Common myeloid progenitor, CD34-positive (primary cell): ENCODE measurements around the gene GRIK1.

ENCODE experiments used
- CTCF ChIA-PET: fragments of 350-600 bp; sonication (Branson Sonifier 250); formaldehyde crosslinking; loops from one replicate; lab custom pipeline; 2021; ENCODE audit warnings: antibody characterized with exemption; lab: Charles Lee
- POLR2A ChIA-PET: fragments of 350-600 bp; sonication (Branson Sonifier 250); formaldehyde crosslinking; loops from one replicate; lab custom pipeline; 2021; ENCODE audit warnings: antibody characterized with exemption; lab: Charles Lee
- DNase-seq, 3 donors: peaks; one replicate each; pipeline versions ENCODE4 v3.0.0 to v3.0.0-alpha.2; 2013
- H3K27ac ChIP-seq, 2 experiments: 1 replicate in 1 of 2; 2 replicates in 1 of 2; pipeline ENCODE4 v1.7.0; 2013; ENCODE audit warnings: inconsistent platforms in 2 of 2, low read length in 2 of 2, mild to moderate bottlenecking in 2 of 2, low read depth in 1 of 2, moderate library complexity in 1 of 2; ENCODE audit not compliant: severe bottlenecking in 2 of 2, insufficient read depth in 1 of 2, poor library complexity in 1 of 2
- H3K27me3 ChIP-seq, 5 experiments: replicated peaks in 2 of 5; 1 replicate in 3 of 5; 2 replicates in 2 of 5; pipeline versions ENCODE4 v1.6.1 to v1.7.0; 2013; ENCODE audit warnings: low read length in 4 of 5, mild to moderate bottlenecking in 2 of 5, moderate library complexity in 2 of 5, inconsistent platforms in 1 of 5; ENCODE audit not compliant: insufficient read depth in 5 of 5, control insufficient read depth in 4 of 5
- H3K36me3 ChIP-seq, 4 experiments: 1 replicate in 2 of 4; 2 replicates in 2 of 4; pipeline versions ENCODE4 v1.6.1 to v1.7.0; 2013; ENCODE audit warnings: low read length in 3 of 4, control low read depth in 1 of 4, mild to moderate bottlenecking in 1 of 4; ENCODE audit not compliant: control insufficient read depth in 4 of 4, insufficient read depth in 4 of 4
- H3K4me1 ChIP-seq, 4 experiments: 1 replicate in 3 of 4; 2 replicates in 1 of 4; pipeline versions ENCODE4 v1.6.1 to v1.7.1; 2013; ENCODE audit warnings: low read length in 3 of 4, mild to moderate bottlenecking in 3 of 4, control low read depth in 1 of 4, inconsistent platforms in 1 of 4, moderate library complexity in 1 of 4; ENCODE audit not compliant: control insufficient read depth in 4 of 4, insufficient read depth in 4 of 4; ENCODE audit errors: control extremely low read depth in 1 of 4
- H3K4me3 ChIP-seq, 7 experiments: 1 replicate in 4 of 7; 2 replicates in 3 of 7; pipeline versions ENCODE4 v1.5.1 to v1.7.0; 2013; ENCODE audit warnings: mild to moderate bottlenecking in 7 of 7, low read length in 6 of 7, moderate library complexity in 6 of 7, inconsistent platforms in 2 of 7, low read depth in 2 of 7, control low read depth in 1 of 7; ENCODE audit not compliant: insufficient read depth in 4 of 7, control insufficient read depth in 1 of 7; ENCODE audit errors: extremely low read depth in 1 of 7
- H3K9me3 ChIP-seq, 5 experiments: 1 replicate in 4 of 5; 2 replicates in 1 of 5; pipeline versions ENCODE4 v1.6.1 to v1.7.1; 2013; ENCODE audit warnings: low read length in 4 of 5, mild to moderate bottlenecking in 2 of 5, inconsistent platforms in 1 of 5, low read depth in 1 of 5, moderate library complexity in 1 of 5; ENCODE audit not compliant: control insufficient read depth in 4 of 5, insufficient read depth in 2 of 5; ENCODE audit errors: control extremely low read depth in 1 of 5
- WGBS: methylation state at CpG from one replicate; pipeline ENCODE4 v1.1.5; 2013; ENCODE audit not compliant: insufficient coverage; 5-methylcytosine and 5-hydroxymethylcytosine counted together

GRIK1 gene

DNA sequence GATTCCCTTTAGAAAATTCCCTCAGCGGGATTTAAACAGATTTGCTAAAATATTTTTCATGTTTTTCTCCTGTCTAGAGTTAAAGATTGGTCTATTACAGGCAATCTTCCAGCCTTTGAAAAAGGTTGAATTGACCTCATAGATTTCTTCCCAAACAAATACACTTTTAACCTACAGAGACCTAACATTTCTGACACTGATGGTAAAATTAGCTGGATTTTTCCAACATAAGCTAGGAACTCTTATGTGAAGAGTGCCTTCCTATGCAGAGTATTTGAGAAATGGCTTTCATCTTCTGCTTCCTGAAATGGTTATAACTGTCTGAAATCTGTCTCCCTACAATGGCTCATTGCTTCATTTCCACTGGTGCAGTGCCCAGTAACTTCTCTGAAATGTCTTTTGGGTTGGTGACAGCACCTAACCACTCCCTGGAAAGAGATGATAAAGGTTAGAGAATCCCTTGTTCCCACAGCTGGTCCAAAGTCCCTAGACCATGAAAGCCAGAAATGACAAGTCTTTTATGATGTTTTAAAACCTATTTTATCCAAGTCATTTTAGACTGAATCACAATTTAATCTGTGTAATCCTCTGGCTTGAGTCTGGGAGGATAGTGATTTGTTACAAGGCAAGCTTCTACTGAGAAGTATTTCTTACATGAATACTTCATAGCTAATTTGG, 371.6 kb downstream of the GRIK1 start:
- no peak overlapping the region for H3K27ac ChIP-seq
- WGBS: no CpG with 5 or more reads among the region's 1 CpG
- no peak for DNase-seq
- H3K4me1 ChIP-seq: no peaks in the 10 kb centered on the region
- no peak overlapping the region for H3K4me3 ChIP-seq
- no peaks in the 10 kb centered on the region for H3K9me3 ChIP-seq
- H3K36me3 ChIP-seq: no peaks in the 10 kb centered on the region
- no peaks in the 10 kb centered on the region for H3K27me3 ChIP-seq
- POLR2A ChIA-PET: no interaction called here
- CTCF ChIA-PET: no interaction called here

DNA sequence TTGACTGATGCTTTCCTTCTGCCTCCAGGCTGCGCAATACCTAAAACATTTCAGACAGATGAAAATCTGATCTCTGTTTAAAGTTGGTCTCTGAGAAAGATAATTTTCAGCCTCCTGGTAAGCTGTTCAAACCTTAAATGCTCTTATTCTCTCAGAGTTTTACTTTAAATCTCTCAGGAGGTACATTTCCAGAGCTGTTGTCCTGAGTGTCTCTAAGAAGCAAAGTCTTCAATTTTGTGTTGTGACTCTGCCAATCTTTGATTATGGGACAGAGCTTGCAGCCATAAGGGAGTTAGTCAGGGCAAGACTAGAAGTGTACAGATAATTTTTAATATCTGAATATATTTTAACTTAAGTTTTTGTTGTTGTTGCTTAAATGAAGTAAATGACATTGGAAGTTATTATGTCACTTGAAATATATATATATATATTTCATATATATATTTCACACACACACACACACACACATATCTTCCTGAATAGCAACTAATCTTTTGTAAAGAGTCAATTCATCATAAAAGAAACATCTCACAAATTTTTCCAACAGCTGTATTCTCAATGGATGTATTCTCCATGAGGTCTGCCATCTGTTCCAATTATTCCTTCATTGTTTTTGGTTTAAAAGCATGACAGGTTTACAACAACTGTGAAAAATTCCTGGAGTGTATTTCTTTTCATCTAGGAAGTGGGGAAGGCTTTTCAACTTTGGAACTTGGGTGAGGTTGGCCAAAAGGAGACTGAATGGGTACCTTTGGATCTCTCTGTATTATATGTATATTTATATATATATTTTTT, 381.7 kb downstream of the GRIK1 start:
- no peak for DNase-seq
- ChIA-PET POLR2A (no interaction called here), CTCF (interaction anchor here (1.3 kb wide), 1 partner anchor 9 kb away, joined by 3 read pairs; no protein-coding TSS in a partner anchor)
- Histone ChIP-seq H3K27ac (no peak overlapping the region), H3K36me3 (no peaks in the 10 kb centered on the region), H3K27me3 (no peaks in the 10 kb centered on the region), H3K4me1 (no peaks in the 10 kb centered on the region), H3K9me3 (no peaks in the 10 kb centered on the region), H3K4me3 (no peak overlapping the region)
- WGBS: 100% methylated on average over 1 of the region's 1 CpG

DNA sequence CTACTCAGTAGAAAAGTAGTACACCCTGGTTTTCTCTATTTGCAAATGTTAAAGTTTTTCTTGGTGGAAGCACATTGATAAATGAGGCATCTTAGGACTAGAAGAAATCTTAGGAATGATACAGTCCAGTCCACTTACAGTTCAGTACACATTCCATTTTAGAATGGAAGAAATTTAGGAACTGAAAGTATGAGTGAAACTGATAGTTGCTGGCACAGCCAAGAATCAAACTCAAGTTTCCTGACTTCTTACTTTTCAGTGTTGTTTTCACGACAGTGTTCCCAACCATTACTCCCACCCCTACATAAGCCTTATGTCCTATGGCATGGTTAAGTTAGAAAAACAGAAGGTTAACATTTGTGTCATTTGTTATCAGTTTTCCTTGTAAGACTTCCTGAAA, 382.6 kb downstream of the GRIK1 start:
- Histone ChIP-seq H3K27me3 (no peaks in the 10 kb centered on the region), H3K4me1 (no peaks in the 10 kb centered on the region), H3K36me3 (no peaks in the 10 kb centered on the region), H3K9me3 (no peaks in the 10 kb centered on the region), H3K27ac (no peak overlapping the region), H3K4me3 (no peak overlapping the region)
- WGBS: no CpG with 5 or more reads among the region's 1 CpG
- no peak for DNase-seq
- CTCF ChIA-PET: no interaction called here
- POLR2A ChIA-PET: no interaction called here

DNA sequence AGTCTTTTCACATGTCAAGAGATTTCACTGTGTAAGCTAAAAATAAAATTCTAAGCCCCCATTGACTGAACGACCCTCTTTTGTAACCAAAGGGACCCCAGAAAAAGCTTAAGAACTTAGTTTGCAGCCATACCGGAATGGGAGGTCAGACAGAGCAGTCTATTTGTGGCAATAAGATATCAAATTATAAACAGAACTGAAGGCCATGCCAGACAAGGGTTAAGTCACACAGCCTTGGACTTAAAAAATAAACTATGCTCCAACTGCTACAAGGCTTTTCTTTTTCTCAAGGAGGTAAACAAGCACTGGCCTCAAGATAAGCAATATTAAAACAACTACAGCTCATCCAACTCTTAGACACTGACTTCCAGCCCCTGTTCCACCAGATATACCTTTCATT, 384.2 kb downstream of the GRIK1 start:
- DNase-seq: no peak
- CTCF ChIA-PET: interaction anchor here (0.8 kb wide), 1 partner anchor 11 kb away, joined by 3 read pairs; no protein-coding TSS in a partner anchor
- POLR2A ChIA-PET: no interaction called here
- Histone ChIP-seq H3K9me3 (no peaks in the 10 kb centered on the region), H3K27ac (no peak overlapping the region), H3K36me3 (no peaks in the 10 kb centered on the region), H3K4me3 (no peak overlapping the region), H3K4me1 (no peaks in the 10 kb centered on the region), H3K27me3 (no peaks in the 10 kb centered on the region)
- no CpG with 5 or more reads among the region's 2 CpGs for WGBS

DNA sequence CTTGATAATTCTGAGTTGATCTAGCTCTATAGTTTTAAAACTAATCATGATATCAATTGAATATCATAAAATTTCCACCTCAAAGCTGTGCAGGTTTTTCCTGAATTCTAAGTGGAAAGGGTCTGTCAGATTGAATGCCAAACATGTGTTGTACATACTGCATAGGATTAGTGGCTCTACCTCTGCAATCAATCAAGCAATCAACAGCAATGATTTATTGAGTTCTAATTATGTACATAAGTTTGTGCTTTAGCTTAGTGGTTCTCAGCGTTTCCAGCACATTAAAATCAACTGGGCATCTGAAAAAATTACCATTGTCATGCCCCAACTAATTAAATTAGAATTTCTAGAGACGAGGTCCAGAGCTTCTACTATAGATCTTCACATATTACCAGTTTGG, 389.6 kb downstream of the GRIK1 start:
- Histone ChIP-seq H3K27ac (no peak overlapping the region), H3K4me1 (no peaks in the 10 kb centered on the region), H3K9me3 (no peaks in the 10 kb centered on the region), H3K4me3 (no peak overlapping the region), H3K36me3 (no peaks in the 10 kb centered on the region), H3K27me3 (no peaks in the 10 kb centered on the region)
- no CpG with 5 or more reads among the region's 2 CpGs for WGBS
- DNase-seq: no peak
- ChIA-PET POLR2A (no interaction called here), CTCF (no interaction called here)

DNA sequence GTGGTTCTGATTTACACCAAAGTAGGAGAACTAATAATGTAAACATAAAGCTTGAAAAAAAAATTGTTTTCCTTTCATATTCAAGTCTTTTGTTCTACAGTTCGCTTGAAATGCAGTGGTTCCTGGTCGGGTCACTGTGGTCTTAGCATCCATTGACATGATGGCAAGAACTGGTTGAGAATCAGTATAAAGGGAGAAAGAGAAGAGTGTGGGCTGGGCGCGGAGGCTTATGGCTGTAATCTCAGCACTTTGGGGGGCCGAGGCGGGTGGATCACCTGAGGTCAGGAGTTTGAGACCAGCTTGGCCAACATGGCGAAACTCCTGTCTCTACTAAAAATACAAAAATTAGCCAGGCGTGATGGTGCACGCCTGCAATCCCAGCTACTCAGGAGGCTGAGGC, 390.2 kb downstream of the GRIK1 start:
- H3K4me3 ChIP-seq: no peak overlapping the region
- ChIA-PET CTCF (interaction anchor here (0.9 kb wide), 1 partner anchor 9 kb away, joined by 3 read pairs; no protein-coding TSS in a partner anchor), POLR2A (no interaction called here)
- DNase-seq: no peak
- no peaks in the 10 kb centered on the region for H3K36me3 ChIP-seq
- no peak overlapping the region for H3K27ac ChIP-seq
- 98% methylated on average over 9 of the region's 9 CpGs for WGBS
- no peaks in the 10 kb centered on the region for H3K9me3 ChIP-seq
- no peaks in the 10 kb centered on the region for H3K4me1 ChIP-seq
- H3K27me3 ChIP-seq: no peaks in the 10 kb centered on the region

DNA sequence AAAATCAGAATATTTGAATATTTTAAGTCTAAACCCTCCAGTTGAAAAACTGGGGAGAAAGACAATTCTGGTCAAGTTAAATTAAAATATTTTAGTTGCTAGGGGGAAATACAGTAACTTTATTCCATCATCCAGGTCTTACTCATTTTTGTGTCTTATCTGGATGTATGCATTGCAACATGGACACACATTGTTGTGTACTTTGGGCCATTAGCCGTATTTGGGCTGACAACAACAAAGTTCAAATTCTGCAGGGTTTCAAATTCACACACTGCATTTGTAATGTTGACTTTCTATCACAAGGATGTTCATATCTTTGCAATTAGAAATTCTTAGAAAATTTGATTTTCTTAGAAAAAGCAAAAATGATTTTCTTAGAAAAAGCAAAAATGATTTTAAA, 391.8 kb downstream of the GRIK1 start:
- no peak for DNase-seq
- no peak overlapping the region for H3K27ac ChIP-seq
- POLR2A ChIA-PET: no interaction called here
- WGBS: no CpG with 5 or more reads among the region's 1 CpG
- no peaks in the 10 kb centered on the region for H3K4me1 ChIP-seq
- no peaks in the 10 kb centered on the region for H3K36me3 ChIP-seq
- CTCF ChIA-PET: no interaction called here
- H3K27me3 ChIP-seq: no peaks in the 10 kb centered on the region
- H3K4me3 ChIP-seq: no peak overlapping the region
- H3K9me3 ChIP-seq: no peaks in the 10 kb centered on the region
